A204.1 (cell line): ENCODE data around the gene KRT32.
"Not testable (repeated sequence)": the region's sequence is repeated elsewhere in the genome, so short reads cannot be mapped to it uniquely, and the experiment has no call there.

Experiments
- FAIRE-seq: peaks from 2 replicates; lab custom pipeline; 2012; peaks lifted over from hg19 to GRCh38; lab: Jason Lieb, UNC

Gene KRT32

GRCh38 chr17:41463746-41464145, 3.4 kb downstream of the KRT32 start:
- FAIRE-seq = no peak

DNA sequence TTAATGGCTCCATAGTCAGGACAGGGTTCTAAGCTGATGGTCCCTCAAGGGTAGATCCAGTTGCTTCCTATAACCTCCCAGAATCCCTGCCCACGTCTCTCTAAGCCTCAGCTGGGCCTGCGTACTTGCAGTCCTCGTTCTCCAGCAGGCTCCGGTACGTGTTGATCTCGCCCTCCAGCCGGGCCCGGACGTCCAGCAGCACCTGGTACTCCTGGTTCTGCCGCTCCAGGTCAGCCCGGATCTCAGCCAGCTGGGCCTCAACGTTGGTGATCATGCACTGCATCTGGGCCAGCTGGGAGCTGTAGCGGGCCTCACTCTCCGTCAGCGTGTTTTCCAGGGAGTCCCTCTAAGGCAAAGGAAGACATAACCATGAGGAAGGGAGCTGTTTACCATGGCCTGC, 4.5 kb downstream of the KRT32 start:
- no peak for FAIRE-seq

- no peak for FAIRE-seq
Measured at GRCh38 chr17:41457676-41458075, 9.5 kb downstream of the KRT32 start.

DNA sequence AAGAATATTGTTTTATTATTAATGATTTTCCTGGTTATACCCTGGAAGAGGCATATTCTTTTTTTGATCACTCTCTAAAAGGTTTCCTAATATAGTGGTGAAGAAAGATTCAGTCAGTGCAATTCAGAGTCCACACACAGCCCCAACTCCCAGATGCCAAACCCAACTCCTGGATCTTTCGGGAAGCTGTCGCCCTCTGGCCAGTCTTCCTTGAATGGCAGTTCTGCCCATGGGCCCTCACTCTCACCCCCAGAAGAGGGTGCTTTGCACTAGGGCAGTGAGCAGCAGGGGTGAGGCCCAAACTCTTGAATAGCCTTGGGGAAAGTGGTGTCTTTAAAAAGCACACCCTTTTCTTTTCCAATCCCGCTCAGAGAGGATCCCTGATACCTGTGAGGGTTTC, 11.0 kb downstream of the KRT32 start:
- FAIRE-seq = no peak

GRCh38 chr17:41455236-41455635, 11.9 kb downstream of the KRT32 start:
- FAIRE-seq = no peak

GRCh38 chr17:41453066-41453465, 14.1 kb downstream of the KRT32 start:
- FAIRE-seq = no peak

- no peak for FAIRE-seq
Measured at GRCh38 chr17:41452281-41452680, 14.9 kb downstream of the KRT32 start.

DNA sequence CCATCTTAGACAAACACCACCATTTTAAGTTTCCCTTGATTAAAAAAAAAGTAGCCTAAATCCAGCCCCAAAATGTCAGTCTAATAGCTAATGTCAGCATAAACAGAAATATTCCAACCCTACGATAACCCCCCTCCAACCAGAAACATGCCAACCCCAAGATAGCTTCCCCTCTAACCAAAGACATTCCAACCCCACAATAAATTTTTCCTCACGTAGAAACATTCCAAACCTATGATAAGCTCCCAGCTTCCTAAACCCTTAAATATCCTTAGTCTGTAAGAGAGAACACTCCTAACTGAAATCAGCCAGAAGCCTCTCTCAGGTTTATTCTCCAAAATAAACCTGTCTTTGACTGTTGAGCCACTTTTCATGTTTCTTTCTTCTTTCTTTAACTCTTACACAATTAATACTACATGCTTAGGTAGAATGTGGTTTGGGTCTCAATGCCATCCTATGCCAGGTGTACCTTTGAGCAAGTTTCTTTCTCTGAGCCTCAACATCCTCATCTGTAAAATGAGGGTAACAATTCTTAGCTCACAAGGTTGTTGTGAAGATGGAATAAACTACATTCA, 15.9 kb downstream of the KRT32 start:
- no peak for FAIRE-seq

- no peak for FAIRE-seq
Measured at GRCh38 chr17:41449008-41449407, 18.2 kb downstream of the KRT32 start.

DNA sequence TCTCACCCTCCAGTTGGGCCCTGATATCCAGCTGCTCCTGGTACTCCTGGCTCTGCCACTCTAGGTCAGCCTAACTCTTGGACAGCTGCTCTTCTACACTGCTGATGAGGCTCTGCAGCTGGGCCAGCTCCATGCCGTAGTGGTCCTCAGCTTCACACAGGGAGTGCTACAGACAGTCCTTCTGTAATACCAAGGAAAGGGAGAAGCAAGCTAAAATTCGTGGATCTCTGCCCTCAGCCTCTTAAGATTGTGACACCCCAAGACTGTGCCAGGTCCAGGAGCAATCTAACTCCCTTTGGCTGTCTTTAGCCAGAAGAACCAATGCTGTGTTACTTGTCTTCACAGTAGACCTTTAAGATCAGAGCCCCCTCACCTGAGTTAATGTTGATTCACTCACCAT, 18.7 kb downstream of the KRT32 start:
- FAIRE-seq = no peak

DNA sequence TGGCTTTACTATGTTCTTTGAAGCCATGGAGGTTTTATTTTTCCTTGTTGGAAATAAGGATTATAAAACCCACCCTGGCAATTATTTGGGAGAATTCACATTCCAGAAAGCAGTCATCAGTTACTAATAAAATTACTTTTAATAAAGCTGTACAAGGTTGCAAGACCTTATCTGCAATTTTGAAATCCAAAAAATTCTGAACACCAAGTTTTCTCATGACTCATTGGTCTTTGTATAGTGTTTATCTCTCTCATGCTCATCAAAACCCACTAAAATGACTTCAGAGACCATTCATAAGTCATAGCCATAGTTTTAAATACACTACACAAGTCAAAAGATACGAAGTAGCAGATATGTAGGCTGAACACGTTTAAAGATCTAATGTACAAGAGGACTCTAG, 20.4 kb downstream of the KRT32 start:
- FAIRE-seq = no peak

DNA sequence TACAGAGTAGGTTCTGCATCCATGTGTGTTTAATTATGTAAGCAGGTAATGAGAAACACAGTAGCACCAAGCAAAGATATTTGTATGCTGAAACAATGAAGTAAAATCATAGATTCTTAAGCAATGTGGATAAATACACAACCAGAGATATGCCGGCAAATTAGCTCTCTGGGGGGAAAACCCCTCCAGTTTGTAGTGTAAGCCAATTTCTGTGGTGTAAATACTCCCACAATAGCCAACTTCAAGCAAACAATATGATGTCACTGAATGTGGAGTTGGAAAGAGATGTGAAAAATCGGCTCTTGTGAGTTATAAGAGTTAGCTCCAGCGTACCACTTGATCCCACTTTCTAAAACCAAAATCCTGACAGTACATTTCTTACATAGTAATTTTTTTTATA, 22.5 kb downstream of the KRT32 start:
- FAIRE-seq = no peak

DNA sequence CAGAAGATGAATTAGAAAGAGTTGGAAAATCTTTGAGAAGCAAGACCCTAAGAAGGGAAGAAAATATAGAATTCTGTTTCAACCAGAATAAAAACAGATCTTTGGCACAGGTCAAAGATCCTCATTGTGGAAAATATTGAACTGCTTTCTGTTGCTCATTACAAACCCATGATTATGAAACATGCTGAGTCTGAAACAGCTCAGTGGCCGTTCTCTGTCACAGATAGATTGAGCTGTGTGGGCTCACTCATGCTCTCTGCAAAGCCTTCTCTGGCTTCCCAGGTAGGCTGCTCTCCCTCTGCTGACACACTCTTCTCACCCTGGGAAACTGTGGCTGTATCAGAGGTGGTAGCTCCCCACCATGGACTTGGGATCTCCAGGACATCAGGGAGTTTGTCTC, 23.0 kb downstream of the KRT32 start:
- FAIRE-seq = no peak

GRCh38 chr17:41442739-41443138, 24.4 kb downstream of the KRT32 start:
- FAIRE-seq = no peak

GRCh38 chr17:41440531-41441033, 26.6 kb downstream of the KRT32 start, which contains the start of gene KRT38:
Gene KRT38 (minus strand): TSS chr17:41440983. CDS start chr17:41440921, 62 bp downstream.
- FAIRE-seq = no peak

- FAIRE-seq = no peak
Measured at GRCh38 chr17:41439375-41439774, 27.8 kb downstream of the KRT32 start.

GRCh38 chr17:41437769-41438168, 29.4 kb downstream of the KRT32 start:
- no peak for FAIRE-seq

DNA sequence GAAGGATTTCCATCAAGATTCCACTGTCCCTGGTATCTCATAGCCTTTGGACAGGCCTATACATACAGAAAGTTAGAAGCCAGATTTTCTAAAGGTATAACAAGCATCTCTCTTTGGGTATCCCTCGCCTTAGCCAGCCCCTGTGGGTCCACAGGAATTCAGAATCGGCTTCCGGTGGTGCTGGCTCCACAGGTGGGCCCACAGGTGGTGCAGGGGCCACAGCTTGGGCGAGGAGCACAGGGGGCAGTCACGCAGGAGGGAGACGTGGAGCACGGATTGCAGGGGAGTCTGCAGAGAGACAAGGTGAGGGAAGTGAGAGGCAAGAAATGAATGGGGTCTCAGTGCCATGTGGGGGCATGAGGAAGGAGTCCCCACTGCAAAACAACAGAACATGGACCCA, 29.9 kb downstream of the KRT32 start:
- FAIRE-seq = no peak

DNA sequence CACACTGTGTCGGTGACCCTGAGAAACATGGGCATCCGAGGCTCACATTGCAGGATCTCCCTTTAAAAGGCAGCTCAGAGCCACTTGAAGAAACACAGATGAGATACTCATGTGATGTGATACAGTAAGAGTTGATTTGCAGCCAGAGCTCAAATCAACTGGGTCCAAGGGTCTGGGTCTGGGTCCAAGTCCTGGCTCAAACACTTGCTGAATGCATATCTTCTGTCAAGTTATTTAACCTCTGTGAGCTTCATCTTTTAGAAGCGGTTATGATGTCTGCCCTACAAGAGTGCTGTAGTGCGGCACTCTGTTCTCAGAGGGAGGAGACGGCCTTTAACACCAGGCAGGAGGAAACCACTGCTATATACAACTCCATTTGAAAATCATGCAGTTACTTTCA, 32.8 kb downstream of the KRT32 start:
- FAIRE-seq = no peak

DNA sequence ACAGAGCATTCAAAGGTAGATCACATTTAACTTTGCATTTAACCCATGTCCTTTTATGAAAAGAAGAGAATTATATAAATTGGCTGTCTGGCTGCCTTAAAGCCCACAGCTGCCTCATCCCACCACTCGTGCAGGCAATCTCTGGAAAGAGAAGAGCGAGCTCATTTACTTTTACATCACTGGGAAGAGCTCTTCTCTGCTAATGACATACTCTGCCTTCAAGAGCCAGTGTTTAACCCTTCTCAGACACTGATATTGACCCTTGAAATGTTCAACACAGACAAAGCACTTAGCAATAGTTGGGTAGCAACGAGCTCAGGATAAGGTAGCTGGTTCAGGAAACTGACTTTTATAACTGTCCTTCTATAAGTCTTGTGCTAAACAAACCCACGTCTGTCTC, 33.2 kb downstream of the KRT32 start:
- no peak for FAIRE-seq

DNA sequence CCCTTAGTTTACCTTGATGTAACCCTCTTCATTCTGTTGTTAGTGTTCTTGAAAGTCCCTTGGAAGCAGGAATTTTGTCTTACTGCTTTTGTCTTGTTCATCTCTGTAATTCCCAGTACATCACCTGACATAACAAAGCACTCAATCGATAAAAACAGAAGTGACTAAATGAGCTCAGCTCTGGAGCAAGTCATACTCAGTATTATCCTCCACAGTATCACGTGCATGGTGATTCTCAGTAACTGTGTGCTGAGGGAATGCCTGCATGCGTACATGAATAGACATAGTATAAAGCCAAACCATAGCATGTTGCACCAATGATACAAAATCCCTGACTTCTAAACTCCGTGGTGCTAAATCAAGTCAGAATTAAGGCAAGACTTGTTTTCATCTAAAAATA, 33.6 kb downstream of the KRT32 start:
- no peak for FAIRE-seq

- FAIRE-seq = not testable (repeated sequence)
Measured at GRCh38 chr17:41430376-41430775, 36.8 kb downstream of the KRT32 start.

DNA sequence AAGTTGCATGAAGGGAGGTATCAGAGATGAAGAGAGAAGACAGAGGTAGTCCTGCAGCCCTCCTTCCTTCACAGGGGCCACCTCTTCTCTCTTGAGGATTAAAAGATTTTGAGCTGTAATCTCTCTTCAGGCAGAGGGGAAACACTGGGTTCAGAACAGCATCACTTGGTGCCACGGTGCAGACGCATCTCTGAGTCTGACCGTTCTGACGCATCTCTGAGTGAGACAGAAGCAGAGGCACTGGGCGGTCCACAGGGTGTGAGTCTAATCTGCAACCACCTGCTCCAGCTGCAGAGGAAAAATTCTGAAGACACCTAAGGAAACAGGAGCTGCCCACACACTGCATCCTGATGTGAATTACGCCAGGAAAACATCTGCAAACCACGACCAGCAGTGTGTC, 37.5 kb downstream of the KRT32 start:
- no peak for FAIRE-seq

DNA sequence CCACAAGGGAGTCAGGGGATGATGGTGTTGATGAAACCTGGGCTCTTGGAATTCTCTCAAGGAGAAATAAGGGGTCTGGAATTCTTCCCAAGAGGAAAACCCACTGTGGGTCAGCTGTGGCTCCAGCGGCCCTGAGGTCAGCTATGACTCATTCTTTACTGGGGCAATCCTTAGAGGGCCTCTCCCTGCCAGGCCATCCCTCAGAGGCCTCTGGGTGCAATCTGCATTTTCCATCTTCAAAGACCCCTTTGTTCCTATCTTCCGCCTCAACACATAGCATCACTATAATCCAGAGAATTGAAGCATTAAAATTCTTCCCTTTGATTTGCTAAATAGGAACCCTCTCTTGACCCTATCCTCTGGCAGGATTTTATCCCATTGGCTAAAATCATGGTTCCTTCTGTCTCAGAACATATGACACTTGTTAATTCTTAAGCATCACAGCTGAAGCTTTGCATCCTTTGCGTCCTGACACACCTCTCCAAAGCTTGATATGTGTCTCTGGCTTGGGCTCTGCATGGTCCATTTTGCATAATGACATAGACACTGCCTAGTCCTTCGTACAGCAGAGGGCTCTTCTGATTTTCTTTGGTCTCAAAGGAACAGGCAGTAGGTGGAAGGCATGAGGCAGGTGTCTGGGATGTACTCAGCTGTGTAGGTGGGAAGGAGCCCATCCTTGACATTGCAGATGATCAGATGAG, 38.4 kb downstream of the KRT32 start:
- FAIRE-seq = no peak
